K562 (cell line): ENCODE measurements around the gene HSPB2. TPM values are rescaled to one million over a fixed set of nuclear protein-coding genes. Genes with fewer than 3 reads are reported as not detected.

Source experiments
- ATAC-seq: fragments of 200-7000 bp; cut with Tn5 transposase; 3 replicates; pipeline ENCODE4 v1.9.1; 2020; ENCODE audit warnings: moderate library complexity
- BruUV-seq: library from RNA; stranded (reverse); fragments of 400-500 nt; replicated peaks from 2 replicates; lab custom pipeline; 2021; lab: Mats Ljungman, UMichigan
- CTCF ChIA-PET: fragments of 300-600 bp; formaldehyde crosslinking; extraction: SDS; loops from one replicate; lab custom pipeline; 2021; ENCODE audit warnings: low intra/inter-chr PET ratio; lab: Yijun Ruan, JAX
- POLR2A ChIA-PET: fragments of 300-600, 350-650 bp; sonication (Branson Sonifier 250); formaldehyde crosslinking; extraction: SDS; loops from one replicate; lab custom pipeline; 2021; ENCODE audit warnings: antibody characterized with exemption, inconsistent platforms; lab: Yijun Ruan, JAX
- DNase-seq, 4 experiments: peaks; one replicate each; pipeline versions ENCODE4 v3.0.0 to v3.0.0-alpha.2; 2011 to 2018; ENCODE audit warnings: low spot score in 3 of 4, mixed read lengths in 3 of 4; ENCODE audit errors: extremely low read depth in 1 of 4
- FAIRE-seq: peaks from 2 replicates; lab custom pipeline; 2011; peaks lifted over from hg19 to GRCh38; lab: Jason Lieb, UNC
- H2AFZ ChIP-seq: 2 replicates; pipeline ENCODE4 v1.6.0; 2011; ENCODE audit warnings: low read depth, low read length, control low read depth, inconsistent platforms
- H3K27ac ChIP-seq: fragments of 200-600 bp; 3 replicates; pipeline ENCODE4 v1.8.0; 2011; ENCODE audit warnings: low read depth, mild to moderate bottlenecking, control low read depth, inconsistent platforms, low read length, moderate library complexity, mixed read lengths; ENCODE audit errors: extremely low read depth
- H3K27me3 ChIP-seq, 2 experiments: fragments of 300-600 bp in 1 of 2; 2 replicates in 1 of 2; 3 replicates in 1 of 2; pipeline versions ENCODE4 v1.6.0 to v1.8.0; 2011; ENCODE audit warnings: inconsistent platforms in 2 of 2, low read length in 2 of 2, mild to moderate bottlenecking in 1 of 2, mixed read lengths in 1 of 2, moderate library complexity in 1 of 2; ENCODE audit not compliant: control insufficient read depth in 2 of 2, insufficient read depth in 2 of 2
- H3K36me3 ChIP-seq: fragments of 300-600 bp; 3 replicates; pipeline ENCODE4 v1.8.0; 2011; ENCODE audit warnings: mild to moderate bottlenecking, low read length, inconsistent platforms; ENCODE audit not compliant: control insufficient read depth, insufficient read depth
- H3K4me1 ChIP-seq, 2 experiments: fragments of 200-600 bp in 1 of 2; replicated peaks in 1 of 2; 2 replicates in 1 of 2; 3 replicates in 1 of 2; pipeline versions ENCODE4 v1.5.1 to v1.8.0; 2011; ENCODE audit warnings: inconsistent platforms in 2 of 2, low read length in 2 of 2, mild to moderate bottlenecking in 1 of 2, mixed read lengths in 1 of 2, moderate library complexity in 1 of 2; ENCODE audit not compliant: control insufficient read depth in 2 of 2, insufficient read depth in 2 of 2
- H3K4me2 ChIP-seq: 2 replicates; pipeline ENCODE4 v1.6.1; 2011; ENCODE audit warnings: low read length, control low read depth, inconsistent platforms, mixed read lengths; ENCODE audit not compliant: insufficient read depth
- H3K4me3 ChIP-seq: fragments of 200-600 bp; sonication (generic), shearing (Covaris generic); 2 replicates; pipeline ENCODE4 v1.5.1; 2016; ENCODE audit warnings: control low read depth, inconsistent platforms
- H3K79me2 ChIP-seq: fragments of 200-600 bp; 3 replicates; pipeline ENCODE4 v1.8.0; 2011; ENCODE audit warnings: low read length, inconsistent platforms; ENCODE audit not compliant: control insufficient read depth, insufficient read depth
- H3K9ac ChIP-seq, 2 experiments: 2 replicates each; pipeline versions ENCODE4 v1.6.0 to v1.6.1; 2011; ENCODE audit warnings: low read depth in 2 of 2, low read length in 2 of 2, control low read depth in 1 of 2, inconsistent platforms in 1 of 2, mild to moderate bottlenecking in 1 of 2, mixed read lengths in 1 of 2; ENCODE audit not compliant: insufficient read depth in 1 of 2
- H3K9me1 ChIP-seq: one replicate; pipeline ENCODE4 v1.6.0; 2011; ENCODE audit warnings: inconsistent platforms, mild to moderate bottlenecking, low read length, moderate library complexity; ENCODE audit not compliant: control insufficient read depth, insufficient read depth
- H3K9me3 ChIP-seq: replicated peaks from 2 replicates; pipeline ENCODE4 v1.5.1; 2011; ENCODE audit warnings: low read depth, low read length, inconsistent platforms; ENCODE audit not compliant: control insufficient read depth, insufficient read depth
- H4K20me1 ChIP-seq: replicated peaks from 2 replicates; pipeline ENCODE4 v1.6.1; 2011; ENCODE audit warnings: low read length, inconsistent platforms, mixed read lengths; ENCODE audit not compliant: control insufficient read depth, insufficient read depth
- MBD2 ChIP-seq: sonication (generic); IDR thresholded peaks from 2 replicates; pipeline ENCODE4 v1.6.1; 2016; ENCODE audit warnings: low read depth, borderline replicate concordance
- MYC ChIP-seq, 2 experiments: fragments of 250-450 bp in 1 of 2; sonication (Bioruptor Pico) in 1 of 2; IDR thresholded peaks; 2 replicates each; pipeline versions ENCODE4 v1.5.1 to v1.6.1; 2012 to 2021; ENCODE audit warnings: low read depth in 2 of 2, borderline replicate concordance in 1 of 2, improper control_type of control experiment in 1 of 2, low read length in 1 of 2, mild to moderate bottlenecking in 1 of 2, moderate library complexity in 1 of 2
- POLR2B ChIP-seq: fragments of 450-650 bp; IDR thresholded peaks from 2 replicates; pipeline ENCODE4 v1.6.1; 2018; ENCODE audit warnings: low read depth; ENCODE audit not compliant: partially characterized antibody
- PURB ChIP-seq: sonication (generic); formaldehyde crosslinking; IDR thresholded peaks from 2 replicates; pipeline ENCODE4 v1.9.0; 2021; ENCODE audit warnings: low read depth, mild to moderate bottlenecking, missing genetic modification reagents
- WHSC1 ChIP-seq: IDR thresholded peaks from one replicate; pipeline ENCODE4 v1.6.1; 2012; ENCODE audit warnings: low read length, control low read depth, inconsistent platforms
- ZNF586 ChIP-seq: fragments of 450-650 bp; formaldehyde crosslinking; conservative IDR thresholded peaks from 2 replicates; pipeline ENCODE4 v1.4.0; 2020; ENCODE audit warnings: mild to moderate bottlenecking, moderate library complexity
- ZNF589 ChIP-seq: fragments of 200-800 bp; sonication (Bioruptor generic); IDR thresholded peaks from 2 replicates; pipeline ENCODE4 v1.6.1; 2016; ENCODE audit warnings: low read depth, missing genetic modification characterization, missing compliant biosample characterization
- WGBS: fragments of 100-300 bp; shearing (Covaris generic); methylation state at CpG from one replicate; pipeline ENCODE4 v1.1.6; 2016; ENCODE audit warnings: low coverage, mixed read lengths; ENCODE audit not compliant: insufficient coverage; ENCODE audit errors: missing lambda C conversion rate; 5-methylcytosine and 5-hydroxymethylcytosine counted together
- in situ Hi-C: fragments of 300-500 bp; cut with MboI; formaldehyde crosslinking; loops from 4 replicates; pipeline ENCODE4 v1.15.0; 2018; ENCODE audit warnings: inconsistent platforms, mixed read lengths
- intact Hi-C: fragments of 100-400 bp; cut with micrococcal nuclease; formaldehyde crosslinking; loops from 2 replicates; pipeline ENCODE4 v1.14.2; 2022
- polyA plus RNA-seq, 8 experiments: library from polyadenylated mRNA; depleted of rRNA in 4 of 8; stranded (reverse) in 5 of 8; unstranded in 3 of 8; fragments of >200 nt; fragmentation: Nextera tagmentation in 2 of 8; fragmentation: Illumina TruSeq in 1 of 8; extraction: Ambion mirVana in 2 of 8; extraction: Trizol in 1 of 8; gene quantifications; 2 replicates each; pipeline versions ENCODE4 v1.2.1 to v1.2.3, GENCODE V29; 2011 to 2014; ENCODE audit warnings: inconsistent platforms in 1 of 8, missing spikeins in 1 of 8
- total RNA-seq, 7 experiments: library from RNA; depleted of rRNA in 6 of 7; stranded (reverse); fragments of >200 nt in 6 of 7; fragmentation: Illumina TruSeq in 2 of 7; extraction: Trizol in 2 of 7; gene quantifications; 2 replicates each; pipeline versions ENCODE4 v1.2.1 to v1.2.3, GENCODE V29; 2011 to 2021; ENCODE audit warnings: low replicate concordance in 1 of 7
- TF ChIP-seq, protein P1 (sequence below): sonication (generic); formaldehyde crosslinking; IDR thresholded peaks from 2 replicates; pipeline ENCODE4 v1.8.0; 2022; ENCODE audit warnings: mild to moderate bottlenecking, missing genetic modification reagents

Gene HSPB2
- total and polyA plus RNA-seq, 9 of the 15 experiments (the other 6 are each of a cell fraction or from before 2014, with no cell fraction given) = 0.06 to 0.35 (median 0.11) TPM; not detected in 5

DNA sequence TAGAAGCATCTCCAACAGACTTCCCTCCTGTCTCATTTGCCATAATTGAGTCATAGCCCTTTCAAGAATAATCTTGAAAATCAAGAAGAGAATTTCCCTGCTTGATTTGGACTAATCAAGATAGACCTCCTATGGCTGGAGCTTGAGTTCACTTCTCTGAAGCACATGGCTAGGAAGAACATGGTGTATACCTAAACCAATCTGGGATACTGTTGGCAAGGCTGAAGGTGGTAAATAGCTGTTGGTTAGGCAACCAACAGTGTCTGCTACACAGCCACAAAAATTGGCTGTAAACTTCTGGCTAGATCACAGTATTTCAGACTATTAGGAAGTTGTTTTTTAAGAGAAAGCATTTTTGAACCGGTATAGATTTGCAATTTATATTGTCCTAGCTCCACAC lies 5.9 kb upstream of the HSPB2 start:
- FAIRE-seq = no peak
- peak overlapping the region; percentile 69; the same call in 1 of the 2 replicates for H2AFZ ChIP-seq
- no peak for ATAC-seq
- ChIA-PET CTCF (no interaction called here), POLR2A (interaction anchor here (1.0 kb wide), 1 partner anchor 18 kb away, joined by 3 read pairs; no protein-coding TSS in a partner anchor)
- no peaks in the 10 kb centered on the region for H3K27me3 ChIP-seq
- H3K36me3 ChIP-seq = no peaks in the 10 kb centered on the region
- peaks cover 5% of the 10 kb centered on the region; the same call in 1 of the 2 replicates for H3K9me3 ChIP-seq
- H3K4me3 ChIP-seq = no peak overlapping the region
- in situ Hi-C loops (no loop called here), intact Hi-C loops (no loop called here)
- no peaks in the 10 kb centered on the region for H3K79me2 ChIP-seq
- TF ChIP-seq WHSC1 (no peak), MBD2 (no peak), MYC (IDR thresholded peaks at IDR 0.05; ENCODE audit: low read depth, low read length) (no peak), MYC (CRISPR knock-in tag; IDR thresholded peaks at IDR 0.05; ENCODE audit: borderline replicate concordance, low read depth) (no peak), ZNF589 (CRISPR knock-in tag) (no peak), POLR2B (no peak), PURB (CRISPR knock-in tag) (no peak), ZNF586 (CRISPR knock-in tag) (no peak)
- TF ChIP-seq, protein P1, sequence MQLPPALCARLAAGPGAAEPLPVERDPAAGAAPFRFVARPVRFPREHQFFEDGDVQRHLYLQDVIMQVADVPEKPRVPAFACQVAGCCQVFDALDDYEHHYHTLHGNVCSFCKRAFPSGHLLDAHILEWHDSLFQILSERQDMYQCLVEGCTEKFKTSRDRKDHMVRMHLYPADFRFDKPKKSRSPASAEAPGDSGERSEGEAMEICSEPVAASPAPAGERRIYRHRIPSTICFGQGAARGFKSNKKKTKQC (CRISPR knock-in tag) = no peak
- WGBS = 44% methylated on average over 1 of the region's 1 CpG
- H3K4me2 ChIP-seq = no peak overlapping the region
- no TSS peak for BruUV-seq
- H3K9me1 ChIP-seq = no peaks in the 10 kb centered on the region
- H3K9ac ChIP-seq = no peak overlapping the region
- DNase-seq = no peak
- H3K27ac ChIP-seq = no peak overlapping the region
- peaks cover 17 to 28% of the 10 kb centered on the region in 2 experiments; a peak in 4 of 5 replicates for H3K4me1 ChIP-seq
- H4K20me1 ChIP-seq = no peaks in the 10 kb centered on the region
